ENCODE data around the gene PPY. TPM values are rescaled to one million over a fixed set of nuclear protein-coding genes. Genes with fewer than 3 reads are reported as not detected.
"Not testable (repeated sequence)": the region's sequence is repeated elsewhere in the genome, so short reads cannot be mapped to it uniquely, and the experiment has no call there.

PPY gene
- total RNA-seq, 8 experiments from 2014 or later, result 0.54 to 3.5 (median 1.7) TPM; not detected in 5

- in situ Hi-C loops (cut with MboI; ENCODE audit: low pct_unique_long_range_greater_than_20kb in 2 of 9, low sequenced_read_pairs in 9 of 9, unreplicated experiment in 9 of 9), result no loop called here
- 20% methylated on average over 1 of the region's 8 CpGs; no CpG with 5 or more reads in 9 of the 10 experiments for whole genome bisulfite sequencing, 10 experiments
Measured at GRCh38 chr17:43956222-43956621, 13.9 kb upstream of the PPY start.

GRCh38 chr17:43953746-43954145 lies 11.5 kb upstream of the PPY start, which contains the start of gene PYY:
Gene PYY (minus strand): TSS chr17:43953940. CDS start chr17:43953483, 457 bp downstream.
- ATAC-seq (replicated peaks in 6 of 8), result no peak
- no CpG with 5 or more reads among the region's 11 CpGs for WGBS, 10 experiments
- Histone ChIP-seq H3K4me1 (replicated peaks in 1 of 2) (peaks cover 0 to 3% of the 10 kb centered on the region in 2 donors), H3K27ac (no peak within 1 kb of the TSS), H3K4me3 (peak within 1 kb of the TSS in 1 of 5 donors; percentile 17)
- in situ Hi-C loops (cut with MboI; ENCODE audit: low pct_unique_long_range_greater_than_20kb in 2 of 9, low sequenced_read_pairs in 9 of 9, unreplicated experiment in 9 of 9), result no loop called here

More at GRCh38 chr17:43956222-43956621, 13.9 kb upstream of the PPY start:
- Histone ChIP-seq H3K4me3 (no peak overlapping the region), H3K27ac (no peak overlapping the region), H3K4me1 (replicated peaks in 1 of 2) (peaks cover 0 to 3% of the 10 kb centered on the region in 2 donors)
- ATAC-seq (replicated peaks in 6 of 8), result no peak

GRCh38 chr17:43952724-43953666 lies 10.7 kb upstream of the PPY start:
- peak overlapping the region in 1 of 5 donors; percentile 17 for H3K4me3 ChIP-seq
- in situ Hi-C loops (cut with MboI; ENCODE audit: low pct_unique_long_range_greater_than_20kb in 2 of 9, low sequenced_read_pairs in 9 of 9, unreplicated experiment in 9 of 9), result no loop called here
- H3K4me1 ChIP-seq (replicated peaks in 1 of 2), result peaks cover 0 to 3% of the 10 kb centered on the region in 2 donors
- no peak overlapping the region for H3K27ac ChIP-seq
- peak; percentile 14 to 68 (median 56) for ATAC-seq (replicated peaks in 6 of 8)
- WGBS, 10 experiments, result 0 to 17% (median 0%) methylated on average over 3 to 8 of the region's 82 CpGs; no CpG with 5 or more reads in 6 of the 10 experiments

- in situ Hi-C loops (cut with MboI; ENCODE audit: low pct_unique_long_range_greater_than_20kb in 2 of 9, low sequenced_read_pairs in 9 of 9, unreplicated experiment in 9 of 9), result no loop called here
- H3K27ac ChIP-seq, result no peak overlapping the region
- ATAC-seq (replicated peaks in 6 of 8), result peak in 7 of 8 experiments; percentile 23 to 62 (median 49)
- peak overlapping the region in 1 of 5 donors; percentile 17 for H3K4me3 ChIP-seq
- 0% methylated on average over 1 of the region's 19 CpGs; no CpG with 5 or more reads in 9 of the 10 experiments for WGBS, 10 experiments
- peaks cover 0 to 3% of the 10 kb centered on the region in 2 donors for H3K4me1 ChIP-seq (replicated peaks in 1 of 2)
Measured at GRCh38 chr17:43952351-43952723, 10.1 kb upstream of the PPY start.

- Histone ChIP-seq H3K4me1 (replicated peaks in 1 of 2) (peaks cover 3 to 4% of the 10 kb centered on the region in 2 donors), H3K27ac (no peak overlapping the region), H3K4me3 (no peak overlapping the region)
- in situ Hi-C loops (cut with MboI; ENCODE audit: low pct_unique_long_range_greater_than_20kb in 2 of 9, low sequenced_read_pairs in 9 of 9, unreplicated experiment in 9 of 9), result no loop called here
- 20 to 69% (median 57%) methylated on average over 1 to 4 of the region's 4 CpGs; no CpG with 5 or more reads in 5 of the 10 experiments for WGBS, 10 experiments
- ATAC-seq (replicated peaks in 6 of 8), result no peak
Measured at GRCh38 chr17:43951750-43952149, 9.5 kb upstream of the PPY start.

- in situ Hi-C loops (cut with MboI; ENCODE audit: low pct_unique_long_range_greater_than_20kb in 2 of 9, low sequenced_read_pairs in 9 of 9, unreplicated experiment in 9 of 9), result no loop called here
- H3K4me3 ChIP-seq, result no peak overlapping the region
- 40 to 100% (median 86%) methylated on average over 1 to 2 of the region's 2 CpGs; no CpG with 5 or more reads in 4 of the 10 experiments for WGBS, 10 experiments
- peaks cover 3 to 9% of the 10 kb centered on the region in 2 donors for H3K4me1 ChIP-seq (replicated peaks in 1 of 2)
- no peak overlapping the region for H3K27ac ChIP-seq
- ATAC-seq (replicated peaks in 6 of 8), result no peak
Measured at GRCh38 chr17:43950554-43950953, 8.3 kb upstream of the PPY start.

- in situ Hi-C loops (cut with MboI; ENCODE audit: low pct_unique_long_range_greater_than_20kb in 2 of 9, low sequenced_read_pairs in 9 of 9, unreplicated experiment in 9 of 9), result loop anchor here in 2 of 9 experiments (10.0 kb wide), 1 partner anchor 45 kb away; no protein-coding TSS in a partner anchor
- no peak for ATAC-seq (replicated peaks in 6 of 8)
- Histone ChIP-seq H3K4me1 (replicated peaks in 1 of 2) (peaks cover 3 to 9% of the 10 kb centered on the region in 2 donors), H3K27ac (no peak overlapping the region), H3K4me3 (no peak overlapping the region)
- 14 to 86% (median 59%) methylated on average over 1 to 3 of the region's 4 CpGs; no CpG with 5 or more reads in 4 of the 10 experiments for WGBS, 10 experiments
Measured at GRCh38 chr17:43949781-43950180, 7.5 kb upstream of the PPY start.

- Histone ChIP-seq H3K4me1 (replicated peaks in 1 of 2) (peaks cover 0 to 9% of the 10 kb centered on the region in 2 donors), H3K4me3 (no peak overlapping the region), H3K27ac (no peak overlapping the region)
- in situ Hi-C loops (cut with MboI; ENCODE audit: low pct_unique_long_range_greater_than_20kb in 2 of 9, low sequenced_read_pairs in 9 of 9, unreplicated experiment in 9 of 9), result loop anchor here in 2 of 9 experiments (10.0 kb wide), 1 partner anchor 48 kb away; no protein-coding TSS in a partner anchor
- no peak for ATAC-seq (replicated peaks in 6 of 8)
- 52 to 100% (median 70%) methylated on average over 1 to 3 of the region's 4 CpGs; no CpG with 5 or more reads in 5 of the 10 experiments for WGBS, 10 experiments
Measured at GRCh38 chr17:43946781-43947180, 4.5 kb upstream of the PPY start.

GRCh38 chr17:43945074-43945829 lies 3.0 kb upstream of the PPY start:
- in situ Hi-C loops (cut with MboI; ENCODE audit: low pct_unique_long_range_greater_than_20kb in 2 of 9, low sequenced_read_pairs in 9 of 9, unreplicated experiment in 9 of 9), result loop anchor here in 2 of 9 experiments (10.0 kb wide), 1 partner anchor 50 kb away; no protein-coding TSS in a partner anchor
- Histone ChIP-seq H3K4me3 (no peak overlapping the region), H3K4me1 (replicated peaks in 1 of 2) (peaks cover 0 to 9% of the 10 kb centered on the region in 2 donors), H3K27ac (no peak overlapping the region)
- 67 to 100% (median 77%) methylated on average over 1 to 11 of the region's 12 CpGs; no CpG with 5 or more reads in 2 of the 10 experiments for WGBS, 10 experiments
- ATAC-seq (replicated peaks in 6 of 8), result peak in 5 of 8 experiments; percentile 6 to 82 (median 71)

- peaks cover 5 to 9% of the 10 kb centered on the region in 2 donors for H3K4me1 ChIP-seq (replicated peaks in 1 of 2)
- in situ Hi-C loops (cut with MboI; ENCODE audit: low pct_unique_long_range_greater_than_20kb in 2 of 9, low sequenced_read_pairs in 9 of 9, unreplicated experiment in 9 of 9), result loop anchor here in 3 of 9 experiments (5.0 to 10.0 kb wide), 2 partner anchors 54 to 57 kb away; no protein-coding TSS in a partner anchor
- H3K27ac ChIP-seq, result no peak overlapping the region
- peak in 7 of 8 experiments; percentile 4 to 69 (median 40) for ATAC-seq (replicated peaks in 6 of 8)
- 60 to 69% (median 65%) methylated on average over 1 to 4 of the region's 7 CpGs; no CpG with 5 or more reads in 7 of the 10 experiments for WGBS, 10 experiments
- no peak overlapping the region for H3K4me3 ChIP-seq
Measured at GRCh38 chr17:43940630-43941029, 1.6 kb downstream of the PPY start.

- H3K27ac ChIP-seq, result no peak overlapping the region
- H3K4me1 ChIP-seq (replicated peaks in 1 of 2), result peaks cover 5 to 9% of the 10 kb centered on the region in 2 donors
- in situ Hi-C loops (cut with MboI; ENCODE audit: low pct_unique_long_range_greater_than_20kb in 2 of 9, low sequenced_read_pairs in 9 of 9, unreplicated experiment in 9 of 9), result loop anchor here in 3 of 9 experiments (5.0 to 10.0 kb wide), 2 partner anchors 55 to 57 kb away; no protein-coding TSS in a partner anchor
- H3K4me3 ChIP-seq, result no peak overlapping the region
- no peak for ATAC-seq (replicated peaks in 6 of 8)
- WGBS, 10 experiments, result 100% methylated on average over 1 to 3 of the region's 5 CpGs; no CpG with 5 or more reads in 8 of the 10 experiments
Measured at GRCh38 chr17:43939886-43940285, 2.4 kb downstream of the PPY start.

GRCh38 chr17:43939452-43939851 lies 2.8 kb downstream of the PPY start:
- ATAC-seq (replicated peaks in 6 of 8); H3K4me3 ChIP-seq; in situ Hi-C loops (cut with MboI; ENCODE audit: low pct_unique_long_range_greater_than_20kb in 2 of 9, low sequenced_read_pairs in 9 of 9, unreplicated experiment in 9 of 9); H3K4me1 ChIP-seq (replicated peaks in 1 of 2); H3K27ac ChIP-seq: not testable (repeated sequence)
- 80 to 100% (median 100%) methylated on average over 1 to 3 of the region's 3 CpGs; no CpG with 5 or more reads in 5 of the 10 experiments for WGBS, 10 experiments
